Peyer's patch (tissue), 4 donors: Measurements from ENCODE around the gene PTPRF.

ENCODE experiments used
- CTCF ChIP-seq, 6 experiments: fragments of 450-650 bp in 4 of 6; fragments of 200-600 bp in 2 of 6; sonication (generic) in 1 of 6; IDR thresholded peaks; one replicate each; pipeline ENCODE4 v1.5.1; 2017 to 2019; ENCODE audit warnings: antibody characterized with exemption in 6 of 6, mild to moderate bottlenecking in 3 of 6, moderate library complexity in 1 of 6
- POLR2A ChIP-seq, 2 donors: fragments of 450-650 bp; IDR thresholded peaks; one replicate each; pipeline ENCODE4 v1.5.1; 2017; ENCODE audit warnings: antibody characterized with exemption in 2 of 2, mild to moderate bottlenecking in 2 of 2, moderate library complexity in 2 of 2

GRCh38 chr1:43538143-43538487, 7.4 kb downstream of the PTPRF start:
- TF ChIP-seq CTCF (IDR thresholded peaks at IDR 0.05) (no peak), POLR2A (IDR thresholded peaks at IDR 0.05) (no peak)
